Esophagus muscularis mucosa (tissue), 4 donors: ENCODE results near the gene SHISAL2A. TPM values are rescaled to one million over a fixed set of nuclear protein-coding genes. Genes with fewer than 3 reads are reported as not detected.

Experiments
- DNase-seq: peaks from one replicate; pipeline ENCODE4 v3.0.0-alpha.2; 2017; ENCODE audit errors: extremely low spot score
- H3K27ac ChIP-seq, 4 donors: fragments of 200-600 bp; sonication (generic); replicated peaks in 1 of 4; 1 replicate in 3 of 4; 2 replicates in 1 of 4; pipeline ENCODE4 v1.5.1; 2016 to 2019; ENCODE audit warnings: mild to moderate bottlenecking in 1 of 4
- H3K27me3 ChIP-seq, 4 donors: fragments of 200-600 bp; sonication (generic); one replicate each; pipeline versions ENCODE4 v1.5.1 to v1.6.0; 2016 to 2019
- H3K36me3 ChIP-seq, 4 donors: fragments of 200-600 bp; sonication (generic); one replicate each; pipeline ENCODE4 v1.5.1; 2016 to 2019
- H3K4me1 ChIP-seq, 4 donors: fragments of 200-600 bp; sonication (generic); one replicate each; pipeline ENCODE4 v1.5.1; 2016 to 2019
- H3K4me3 ChIP-seq, 4 donors: fragments of 200-600 bp; sonication (generic); 1 replicate in 2 of 4; 2 replicates in 2 of 4; pipeline ENCODE4 v1.5.1; 2016 to 2019; ENCODE audit warnings: mild to moderate bottlenecking in 4 of 4, moderate library complexity in 1 of 4
- H3K9me3 ChIP-seq, 4 donors: fragments of 200-600 bp; sonication (generic); 1 replicate in 3 of 4; 2 replicates in 1 of 4; pipeline ENCODE4 v1.5.1; 2016 to 2019
- EP300 ChIP-seq: sonication (generic); formaldehyde crosslinking; IDR thresholded peaks from one replicate; pipeline ENCODE4 v1.6.1; 2017; ENCODE audit warnings: antibody characterized with exemption
- POLR2A ChIP-seq: fragments of 450-650 bp; IDR thresholded peaks from one replicate; pipeline ENCODE4 v1.6.1; 2017; ENCODE audit warnings: antibody characterized with exemption, moderate library complexity, mild to moderate bottlenecking, low read depth
- POLR2AphosphoS5 ChIP-seq, 2 donors: sonication (generic); formaldehyde crosslinking; IDR thresholded peaks; one replicate each; pipeline ENCODE4 v1.6.1; 2017; ENCODE audit warnings: antibody characterized with exemption in 2 of 2
- WGBS: methylation state at CpG from one replicate; pipeline ENCODE4 v1.1.5; 2018; 5-methylcytosine and 5-hydroxymethylcytosine counted together
- intact Hi-C: fragments of 100-400 bp; cut with DNase I; formaldehyde crosslinking; loops from one replicate; pipeline ENCODE4 v1.15.1; 2023
- total RNA-seq, 4 donors: library from RNA; depleted of rRNA; stranded (reverse); fragments of >200 nt; gene quantifications; one replicate each; pipeline versions ENCODE4 v1.1.0 to v1.2.1, GENCODE V29; 2016
- TF ChIP-seq, protein P1 (sequence below), 3 experiments: fragments of 200-600 bp in 2 of 3; fragments of 450-650 bp in 1 of 3; sonication (generic) in 2 of 3; IDR thresholded peaks; one replicate each; pipeline ENCODE4 v1.5.1; 2017 to 2019; ENCODE audit warnings: antibody characterized with exemption in 3 of 3, mild to moderate bottlenecking in 2 of 3, moderate library complexity in 1 of 3

SHISAL2A gene
- total RNA-seq, 4 donors from 2014 or later = 0.17 to 0.57 TPM; not detected in 2

DNA sequence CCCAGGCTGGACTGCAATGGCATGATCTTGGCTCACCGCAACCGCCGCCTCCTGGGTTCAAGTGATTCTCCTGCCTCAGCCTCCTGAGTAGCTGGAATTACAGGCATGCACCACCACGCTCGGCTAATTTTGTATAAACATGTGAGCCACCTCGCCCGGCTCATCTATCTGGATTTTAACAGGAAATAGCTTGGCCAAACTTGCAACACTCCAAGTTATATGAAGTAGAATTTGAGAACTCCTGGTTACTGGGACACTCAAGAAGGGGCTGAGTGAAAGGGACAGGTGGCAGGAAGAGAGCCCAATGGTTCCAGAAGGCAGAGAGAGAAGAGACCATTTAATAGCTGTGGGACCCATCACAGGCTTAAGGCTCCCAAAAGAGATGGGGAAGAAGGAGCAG lies 33.7 kb upstream of the SHISAL2A start:
- Histone ChIP-seq H3K27ac (no peak overlapping the region), H3K4me3 (no peak overlapping the region), H3K36me3 (no peaks in the 10 kb centered on the region), H3K9me3 (no peaks in the 10 kb centered on the region), H3K4me1 (peaks cover 20 to 30% (median 28%) of the 10 kb centered on the region in 4 donors), H3K27me3 (no peaks in the 10 kb centered on the region)
- DNase-seq = no peak
- WGBS = 94% methylated on average over 7 of the region's 7 CpGs
- intact Hi-C loops = no loop called here
- TF ChIP-seq POLR2A (no peak), POLR2AphosphoS5 (IDR thresholded peaks at IDR 0.05) (no peak), EP300 (no peak)
- TF ChIP-seq, protein P1, sequence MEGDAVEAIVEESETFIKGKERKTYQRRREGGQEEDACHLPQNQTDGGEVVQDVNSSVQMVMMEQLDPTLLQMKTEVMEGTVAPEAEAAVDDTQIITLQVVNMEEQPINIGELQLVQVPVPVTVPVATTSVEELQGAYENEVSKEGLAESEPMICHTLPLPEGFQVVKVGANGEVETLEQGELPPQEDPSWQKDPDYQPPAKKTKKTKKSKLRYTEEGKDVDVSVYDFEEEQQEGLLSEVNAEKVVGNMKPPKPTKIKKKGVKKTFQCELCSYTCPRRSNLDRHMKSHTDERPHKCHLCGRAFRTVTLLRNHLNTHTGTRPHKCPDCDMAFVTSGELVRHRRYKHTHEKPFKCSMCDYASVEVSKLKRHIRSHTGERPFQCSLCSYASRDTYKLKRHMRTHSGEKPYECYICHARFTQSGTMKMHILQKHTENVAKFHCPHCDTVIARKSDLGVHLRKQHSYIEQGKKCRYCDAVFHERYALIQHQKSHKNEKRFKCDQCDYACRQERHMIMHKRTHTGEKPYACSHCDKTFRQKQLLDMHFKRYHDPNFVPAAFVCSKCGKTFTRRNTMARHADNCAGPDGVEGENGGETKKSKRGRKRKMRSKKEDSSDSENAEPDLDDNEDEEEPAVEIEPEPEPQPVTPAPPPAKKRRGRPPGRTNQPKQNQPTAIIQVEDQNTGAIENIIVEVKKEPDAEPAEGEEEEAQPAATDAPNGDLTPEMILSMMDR (IDR thresholded peaks at IDR 0.05) = no peak

DNA sequence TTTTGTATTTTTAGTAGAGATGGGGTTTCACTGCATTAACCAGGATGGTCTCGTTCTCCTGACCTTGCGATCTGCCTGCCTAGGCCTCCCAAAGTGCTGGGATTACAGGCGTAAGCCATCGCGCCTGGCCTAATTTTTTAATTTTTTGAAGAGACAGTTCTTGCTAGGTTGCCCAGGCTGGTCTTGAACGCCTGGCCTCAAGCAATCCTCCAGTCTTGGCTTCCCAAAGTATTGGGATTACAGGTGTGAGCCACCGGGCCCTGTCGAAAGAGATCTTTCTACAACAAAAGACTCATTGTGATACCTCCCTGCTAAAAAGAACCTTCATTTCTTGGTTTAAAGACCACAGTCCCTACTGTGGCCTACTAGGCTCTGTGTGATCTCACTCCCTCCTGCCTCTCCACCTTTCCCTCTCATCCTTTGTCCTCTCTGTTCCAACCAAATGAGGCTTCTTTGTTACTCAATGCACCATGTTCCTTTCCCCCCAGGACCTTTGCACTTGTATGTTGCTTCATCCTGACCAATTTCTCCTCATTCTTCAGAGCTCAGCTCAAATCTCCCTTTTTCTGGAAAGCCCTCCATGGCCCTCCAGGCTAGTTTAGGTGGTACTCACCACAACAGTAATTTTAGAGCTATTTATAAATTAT lies 32.3 kb upstream of the SHISAL2A start:
- 93% methylated on average over 8 of the region's 8 CpGs for WGBS
- Histone ChIP-seq H3K27me3 (no peaks in the 10 kb centered on the region), H3K4me3 (no peak overlapping the region), H3K9me3 (no peaks in the 10 kb centered on the region), H3K36me3 (no peaks in the 10 kb centered on the region), H3K27ac (no peak overlapping the region), H3K4me1 (peaks cover 21 to 37% (median 33%) of the 10 kb centered on the region in 4 donors)
- TF ChIP-seq POLR2A (no peak), POLR2AphosphoS5 (IDR thresholded peaks at IDR 0.05) (no peak), EP300 (no peak)
- TF ChIP-seq, protein P1 (IDR thresholded peaks at IDR 0.05) = no peak
- DNase-seq = no peak
- intact Hi-C loops = loop anchor here (5.0 to 10.0 kb wide), 2 partner anchors 48 to 94 kb away; partner anchors contain the start of genes COA7 and TUT4

DNA sequence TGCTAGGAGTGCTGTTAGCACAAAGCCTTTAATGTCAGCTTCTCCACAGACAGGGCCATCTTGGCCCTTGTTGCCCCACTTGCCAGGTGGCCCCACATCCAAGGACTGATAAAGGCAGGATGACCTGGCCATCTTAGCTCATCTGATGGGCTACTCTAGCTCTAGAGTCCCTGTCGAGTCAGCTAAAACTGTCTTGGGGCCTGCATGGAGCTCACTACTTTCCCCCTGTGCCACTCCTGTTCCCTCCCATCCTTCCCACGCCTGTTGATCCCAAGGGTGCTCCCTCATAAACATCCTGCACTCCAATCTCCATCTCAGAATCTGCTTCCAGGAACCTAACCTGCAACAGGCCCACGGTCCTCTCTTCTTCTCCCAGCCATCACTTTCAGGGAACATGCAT lies 31.4 kb upstream of the SHISAL2A start:
- TF ChIP-seq POLR2AphosphoS5 (IDR thresholded peaks at IDR 0.05) (no peak), EP300 (no peak), POLR2A (no peak)
- TF ChIP-seq, protein P1 (IDR thresholded peaks at IDR 0.05) = no peak
- no peaks in the 10 kb centered on the region for H3K9me3 ChIP-seq
- intact Hi-C loops = loop anchor here (5.0 to 10.0 kb wide), 2 partner anchors 49 to 93 kb away; partner anchors contain the start of genes COA7 and TUT4
- peak overlapping the region; percentile 81 to 87 (median 85) for H3K27ac ChIP-seq
- peaks cover 0 to 4% (median 1%) of the 10 kb centered on the region in 4 donors for H3K36me3 ChIP-seq
- DNase-seq = no peak
- WGBS = 61% methylated on average over 3 of the region's 3 CpGs
- peak overlapping the region; percentile 66 to 74 (median 69) for H3K4me3 ChIP-seq
- H3K4me1 ChIP-seq = peaks cover 21 to 37% (median 33%) of the 10 kb centered on the region in 4 donors
- H3K27me3 ChIP-seq = no peaks in the 10 kb centered on the region

DNA sequence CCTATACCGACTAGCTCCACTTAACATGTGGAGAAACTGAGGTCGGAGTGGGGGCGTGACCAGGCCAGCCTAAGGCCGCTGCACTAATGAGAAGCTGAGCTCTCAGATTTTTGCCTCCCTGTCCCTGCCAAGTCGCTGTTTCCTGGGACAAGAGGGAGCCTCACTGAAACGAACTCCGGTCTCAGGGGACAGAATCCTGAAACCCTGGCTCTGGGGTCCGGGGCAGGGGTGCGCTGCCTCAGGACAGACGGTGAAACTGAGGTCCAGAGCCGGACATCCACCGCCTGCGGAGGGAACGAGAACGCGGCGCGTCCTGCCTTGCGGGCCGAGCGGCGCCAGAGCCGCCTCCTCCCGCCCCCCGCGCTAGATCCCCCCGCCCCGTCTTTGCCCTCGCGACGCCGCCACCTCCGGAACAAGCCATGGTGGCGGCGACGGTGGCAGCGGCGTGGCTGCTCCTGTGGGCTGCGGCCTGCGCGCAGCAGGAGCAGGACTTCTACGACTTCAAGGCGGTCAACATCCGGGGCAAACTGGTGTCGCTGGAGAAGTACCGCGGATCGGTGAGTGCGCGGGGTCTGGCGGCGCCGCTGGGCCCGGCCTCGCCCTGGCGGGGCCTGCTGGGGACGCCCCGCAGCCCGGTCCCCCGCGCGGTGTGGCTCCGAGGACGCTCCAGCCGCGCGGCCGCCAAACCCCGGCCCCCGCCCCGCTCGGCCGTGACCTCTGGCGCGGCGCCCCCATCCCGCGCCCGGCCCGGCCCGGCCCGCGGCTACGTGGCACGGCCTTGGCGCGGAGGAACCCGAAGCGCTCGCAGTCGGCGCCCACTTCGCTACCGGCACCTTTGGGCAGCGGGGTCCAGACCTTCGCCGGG lies 30.7 kb upstream of the SHISAL2A start, which contains the start of gene GPX7:
Gene GPX7, plus strand, starts transcription at position 381 of the 865 bp plus-strand sequence. Its CDS starts 39 bp downstream, at position 420.
- H3K9me3 ChIP-seq = no peaks in the 10 kb centered on the region
- H3K4me1 ChIP-seq = peaks cover 21 to 37% (median 33%) of the 10 kb centered on the region in 4 donors
- intact Hi-C loops = loop anchor here (5.0 to 10.0 kb wide), 2 partner anchors 50 to 93 kb away; partner anchors contain the start of genes COA7 and TUT4

More for the DNA sequence above, 30.7 kb upstream of the SHISAL2A start, which contains the start of gene GPX7:
- Histone ChIP-seq H3K36me3 (peaks cover 6 to 11% (median 8%) of the 10 kb centered on the region in 4 donors), H3K27me3 (no peaks in the 10 kb centered on the region), H3K4me3 (peak within 1 kb of the TSS; percentile 66 to 74 (median 69)), H3K27ac (peak within 1 kb of the TSS; percentile 81 to 87 (median 85))
- TF ChIP-seq EP300 (no peak), POLR2A (no peak), POLR2AphosphoS5 (IDR thresholded peaks at IDR 0.05) (no peak)
- TF ChIP-seq, protein P1 (IDR thresholded peaks at IDR 0.05) = no peak
- 2% methylated on average over 13 of the region's 97 CpGs for WGBS
- no peak for DNase-seq
